Measurements from ENCODE around the gene PARP15. TPM values are rescaled to one million over a fixed set of nuclear protein-coding genes. Genes with fewer than 3 reads are reported as not detected.
"Not testable (repeated sequence)": the region's sequence is repeated elsewhere in the genome, so short reads cannot be mapped to it uniquely, and the experiment has no call there.

The PARP15 gene
- polyA plus RNA-seq, 3 donors, result 0.27 to 0.43 (median 0.36) TPM

- DNase-seq, result no peak
Observed at GRCh38 chr3:122618614-122619013, 41.2 kb downstream of the PARP15 start.

DNA sequence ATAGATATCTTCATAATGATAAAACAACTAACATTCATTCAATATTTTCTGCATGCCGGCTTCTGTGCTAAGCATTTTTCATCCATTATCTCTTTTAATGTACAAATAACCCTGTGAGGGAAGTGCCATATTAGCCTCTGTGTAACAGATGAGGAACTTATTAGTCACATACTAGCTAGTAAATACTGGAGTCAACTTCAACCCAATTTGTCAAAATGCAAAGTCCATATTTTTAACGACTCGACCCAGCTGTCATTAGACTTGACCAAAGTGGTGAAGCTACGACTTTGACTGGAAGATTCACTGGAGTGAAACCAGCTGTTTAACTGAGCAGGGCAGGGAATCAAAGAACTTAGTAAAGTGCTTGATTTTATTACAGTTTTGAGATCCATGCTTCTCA is 41.6 kb downstream of the PARP15 start:
- DNase-seq, result peak; percentile 26

GRCh38 chr3:122620399-122620798 is 42.9 kb downstream of the PARP15 start:
- DNase-seq, result no peak

DNA sequence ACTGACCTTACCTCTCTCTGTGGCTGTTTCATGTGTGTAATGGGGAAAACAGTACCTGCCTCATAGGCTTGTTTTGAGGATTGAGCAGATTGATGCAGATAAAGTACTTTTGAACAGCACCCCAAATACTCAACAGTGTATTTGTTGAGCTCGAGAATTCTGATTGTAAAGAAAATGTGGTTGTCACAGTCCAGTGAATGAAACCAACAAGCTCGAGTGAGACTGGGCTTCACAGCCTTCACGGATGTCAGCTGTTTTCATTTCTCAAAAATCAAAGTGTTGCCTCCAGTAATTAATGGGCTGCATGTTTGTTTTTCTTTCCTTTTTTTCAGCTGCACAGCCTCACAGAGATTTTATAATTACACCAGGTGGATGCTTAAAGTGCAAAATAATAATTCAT is 43.7 kb downstream of the PARP15 start:
- DNase-seq, result peak; percentile 24

- DNase-seq, result no peak
Observed at GRCh38 chr3:122623031-122623829, 45.8 kb downstream of the PARP15 start.

GRCh38 chr3:122626515-122627180 is 49.2 kb downstream of the PARP15 start:
- no peak for DNase-seq

GRCh38 chr3:122627301-122627700 is 49.9 kb downstream of the PARP15 start:
- DNase-seq, result no peak

GRCh38 chr3:122628567-122628966 is 51.1 kb downstream of the PARP15 start:
- DNase-seq, result no peak

DNA sequence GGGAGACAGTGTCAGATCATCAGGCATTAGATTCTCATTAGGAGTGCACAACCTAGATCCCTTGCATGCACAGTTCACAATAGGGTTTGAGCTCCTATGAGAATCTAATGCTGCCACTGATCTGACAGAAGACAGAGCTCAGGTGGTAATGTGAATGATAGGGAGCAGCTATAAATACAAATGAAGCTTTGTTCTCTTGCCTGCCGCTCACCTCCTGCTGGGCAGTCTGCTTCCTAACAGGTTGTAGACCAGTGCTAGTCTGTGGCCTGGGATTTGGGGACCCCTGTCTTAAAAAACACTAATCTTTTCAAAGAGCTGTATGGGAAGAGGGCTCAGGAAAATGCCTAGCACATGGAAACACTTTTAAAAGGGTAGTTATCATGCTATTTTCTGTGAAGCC is 52.3 kb downstream of the PARP15 start:
- no peak for DNase-seq

DNA sequence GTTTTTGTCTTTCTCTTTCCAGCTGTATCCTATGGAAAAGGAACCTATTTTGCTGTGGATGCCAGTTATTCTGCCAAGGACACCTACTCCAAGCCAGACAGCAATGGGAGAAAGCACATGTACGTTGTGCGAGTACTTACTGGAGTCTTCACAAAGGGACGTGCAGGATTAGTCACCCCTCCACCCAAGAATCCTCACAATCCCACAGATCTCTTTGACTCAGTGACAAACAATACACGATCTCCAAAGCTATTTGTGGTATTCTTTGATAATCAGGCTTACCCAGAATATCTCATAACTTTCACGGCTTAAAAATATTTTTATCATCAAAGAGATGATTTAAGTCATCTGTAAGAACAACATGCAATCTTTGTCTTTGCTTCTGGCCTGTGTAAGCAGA is 58.3 kb downstream of the PARP15 start:
- no peak for DNase-seq

DNA sequence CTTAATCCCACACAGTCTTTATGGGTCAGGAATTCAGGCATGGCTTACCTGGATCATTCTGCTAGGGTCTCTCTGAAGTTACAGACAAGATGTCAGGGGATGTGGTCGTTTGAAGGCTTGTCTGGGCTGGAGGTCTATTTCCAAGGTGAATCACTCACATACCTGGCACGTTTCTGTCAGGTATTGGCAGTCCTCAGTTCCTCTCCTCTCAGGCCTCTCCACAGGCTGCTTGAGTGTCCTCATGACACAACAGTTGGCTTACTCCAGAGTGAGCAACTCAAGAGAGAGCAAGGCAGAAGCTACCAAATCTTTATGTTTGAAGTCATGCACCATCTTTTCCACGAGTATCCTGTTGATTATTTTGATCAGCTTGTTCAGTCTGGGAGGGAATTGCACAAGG is 59.2 kb downstream of the PARP15 start:
- no peak for DNase-seq

- DNase-seq, result no peak
Observed at GRCh38 chr3:122640437-122640999, 63.1 kb downstream of the PARP15 start.

- no peak for DNase-seq
Observed at GRCh38 chr3:122642935-122643334, 65.5 kb downstream of the PARP15 start.

GRCh38 chr3:122646146-122646988 is 68.9 kb downstream of the PARP15 start:
- DNase-seq, result no peak

DNA sequence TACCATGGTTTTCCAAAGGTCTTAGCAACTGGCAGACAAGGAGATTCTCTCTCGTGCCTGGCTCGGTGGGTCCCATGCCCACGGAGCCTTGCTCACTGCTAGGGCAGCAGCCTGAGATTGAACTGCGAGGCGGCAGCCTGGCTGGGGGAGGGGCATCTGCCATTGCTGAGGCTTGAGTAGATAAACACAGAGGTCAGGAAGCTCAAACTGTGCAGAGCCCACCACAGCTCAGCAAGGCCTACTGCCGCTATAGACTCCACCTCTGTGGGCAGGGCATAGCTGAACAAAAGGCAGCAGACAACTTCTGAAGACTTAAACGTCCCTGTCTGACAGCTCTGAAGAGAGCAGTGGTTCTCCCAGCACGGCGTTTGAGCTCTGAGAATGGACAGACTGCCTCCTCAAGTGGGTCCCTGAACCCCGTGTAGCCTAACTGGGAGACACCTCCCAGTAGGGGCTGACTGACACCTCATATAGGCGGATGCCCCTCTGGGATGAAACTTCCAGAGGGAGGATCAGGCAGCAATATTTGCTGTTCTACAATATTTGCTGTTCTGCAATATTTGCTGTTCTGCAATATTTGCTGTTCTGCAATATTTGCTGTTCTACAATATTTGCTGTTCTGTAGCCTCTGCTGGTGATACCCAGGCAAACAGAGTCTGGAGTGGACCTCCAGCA is 73.9 kb downstream of the PARP15 start:
- not testable (repeated sequence) for DNase-seq

DNA sequence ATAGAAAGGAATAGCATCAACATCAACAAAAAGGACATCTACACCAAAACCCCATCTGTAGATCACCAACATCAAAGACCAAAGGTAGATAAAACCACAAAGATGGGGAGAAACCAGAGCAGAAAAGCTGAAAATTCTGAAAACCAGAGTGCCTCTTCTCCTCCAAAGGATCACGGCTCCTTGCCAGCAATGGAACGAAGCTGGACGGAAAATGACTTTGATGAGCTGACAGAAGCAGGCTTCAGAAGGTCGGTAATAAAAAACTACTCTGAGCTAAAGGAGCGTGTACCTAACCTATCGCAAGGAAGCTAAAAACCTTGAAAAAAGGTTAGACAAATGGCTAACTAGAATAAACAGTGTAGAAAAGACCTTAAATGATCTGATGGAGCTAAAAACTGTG is 74.5 kb downstream of the PARP15 start:
- DNase-seq, result not testable (repeated sequence)

GRCh38 chr3:122658336-122658735 is 80.9 kb downstream of the PARP15 start:
- DNase-seq, result not testable (repeated sequence)

GRCh38 chr3:122660297-122660974 is 83.0 kb downstream of the PARP15 start:
- DNase-seq, result no peak

DNA sequence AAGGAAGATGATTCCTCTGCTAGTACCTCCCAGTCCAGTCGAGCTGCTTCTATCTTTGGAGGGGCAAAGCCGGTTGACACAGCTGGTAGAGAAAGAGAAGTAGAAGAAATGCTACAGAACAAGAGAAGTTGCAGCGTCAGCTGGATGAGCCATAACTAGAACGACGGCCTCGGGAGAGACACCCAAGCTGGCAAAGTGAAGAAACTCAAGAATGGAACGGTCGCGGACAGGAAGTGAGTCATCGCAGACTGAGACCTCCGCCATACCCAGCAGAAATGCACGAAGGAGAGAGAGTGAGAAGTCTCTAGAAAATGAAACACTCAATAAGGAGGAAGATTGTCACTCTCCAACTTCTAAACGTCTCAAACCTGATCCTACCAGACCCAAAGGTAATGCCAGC is 84.2 kb downstream of the PARP15 start:
- no peak for DNase-seq

DNA sequence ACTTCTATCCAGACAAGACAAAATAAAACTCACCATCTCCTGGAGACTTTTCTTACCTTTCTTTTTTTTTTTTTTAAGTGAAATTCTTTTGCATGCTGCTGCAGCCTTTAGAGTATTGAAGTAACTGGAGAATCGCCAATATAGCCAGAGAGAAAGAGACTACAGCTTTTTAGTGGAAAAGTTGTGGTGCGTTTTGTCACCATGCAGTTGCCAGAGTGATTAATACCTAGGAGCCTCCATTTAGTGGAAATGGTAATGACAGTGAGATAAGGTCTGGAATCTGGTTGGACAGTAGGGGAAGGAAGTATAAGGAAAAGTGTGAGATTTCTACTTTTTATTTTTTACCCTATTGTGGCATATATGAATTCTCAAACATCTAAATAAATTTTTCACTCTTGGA is 85.1 kb downstream of the PARP15 start:
- no peak for DNase-seq

DNA sequence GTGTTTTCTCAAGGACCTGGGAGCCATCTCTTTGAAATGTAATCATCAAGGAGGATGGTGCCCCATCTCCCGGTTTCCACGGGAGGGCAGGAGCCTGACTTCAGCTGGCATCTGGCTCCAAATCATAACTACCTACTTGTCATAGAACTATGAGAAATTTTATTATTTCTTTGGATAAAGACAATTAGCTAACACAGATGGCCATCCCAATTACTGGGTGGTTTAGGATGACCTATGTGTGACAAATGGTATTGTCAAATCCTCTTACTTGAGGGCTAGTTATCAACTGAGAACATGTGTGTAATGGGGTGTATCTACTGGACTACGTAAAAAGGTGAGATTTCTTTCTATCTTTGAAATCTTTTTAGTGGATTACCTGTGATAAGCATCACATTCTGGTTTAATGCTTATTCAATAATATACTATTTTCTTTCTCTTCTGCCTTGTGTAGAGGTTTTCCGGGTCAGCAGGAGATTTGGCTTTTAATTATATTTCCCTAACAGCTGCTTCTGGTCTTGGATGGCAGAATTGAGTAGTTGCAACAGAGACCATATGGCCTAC is 87.9 kb downstream of the PARP15 start:
- no peak for DNase-seq
